Mononuclear cell (primary cell): ENCODE measurements around the gene USP2. TPM values are rescaled to one million over a fixed set of nuclear protein-coding genes. Genes with fewer than 3 reads are reported as not detected.

ENCODE experiments used
- H3K27me3 ChIP-seq: 2 replicates; pipeline ENCODE4 v1.6.0; 2011; ENCODE audit warnings: low read length, control low read depth; ENCODE audit not compliant: insufficient read depth
- H3K4me1 ChIP-seq: 2 replicates; pipeline ENCODE4 v1.5.1; 2011; ENCODE audit warnings: mild to moderate bottlenecking, low read length, control low read depth; ENCODE audit not compliant: insufficient read depth
- H3K4me3 ChIP-seq: 2 replicates; pipeline ENCODE4 v1.5.1; 2011; ENCODE audit warnings: mild to moderate bottlenecking, low read length, moderate library complexity
- H3K9me3 ChIP-seq: 2 replicates; pipeline ENCODE4 v1.5.1; 2011; ENCODE audit warnings: low read depth, mild to moderate bottlenecking, control low read depth, low read length
- total RNA-seq: library from RNA; depleted of rRNA; stranded (reverse); fragments of >200 nt; gene quantifications from one replicate; pipeline ENCODE4 v1.2.3, GENCODE V29; 2012

USP2 gene
- total RNA-seq, 1 donor = under 0.01 TPM

DNA sequence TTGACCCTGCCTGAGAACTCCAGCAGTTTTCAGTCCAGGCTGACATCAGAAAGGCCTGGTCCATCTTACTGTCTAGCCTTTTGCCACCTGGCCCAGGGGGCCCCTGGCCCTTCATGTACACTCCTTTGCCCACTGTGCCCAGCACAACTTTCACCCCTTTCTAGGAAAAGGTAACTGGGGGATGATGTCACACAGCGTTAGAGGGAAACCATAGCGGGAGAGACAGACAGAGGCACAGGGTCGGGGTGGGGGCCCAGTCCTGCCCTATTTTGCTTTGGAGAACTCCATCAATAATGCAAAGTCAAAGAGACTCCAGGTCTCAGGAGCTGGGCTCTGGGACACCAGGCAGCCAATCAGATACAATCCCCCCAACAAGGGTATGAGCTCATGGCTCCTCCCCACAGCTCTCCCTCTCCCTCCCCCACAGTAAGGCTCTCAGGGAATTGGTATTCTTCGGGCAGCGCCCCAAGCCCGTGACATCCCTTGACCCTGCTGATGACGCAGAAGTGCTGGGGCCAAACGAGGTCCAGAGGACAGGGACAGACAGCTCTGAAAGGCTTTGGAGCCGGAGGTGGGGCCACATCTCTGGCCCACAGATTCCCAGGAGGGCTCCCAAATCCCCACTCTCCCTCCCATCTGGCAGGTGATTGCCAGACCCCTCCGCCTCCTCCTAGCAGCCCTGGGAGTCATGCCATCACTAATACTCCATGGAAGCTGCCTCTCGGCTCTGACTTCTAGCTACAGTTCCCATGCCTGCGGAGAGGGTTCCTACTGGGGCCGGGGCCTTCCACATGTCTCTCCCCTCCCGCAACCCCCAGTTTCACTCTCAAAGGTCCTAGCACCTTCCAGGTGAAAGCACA lies 5.9 kb downstream of the USP2 start:
- H3K9me3 ChIP-seq = no peaks in the 10 kb centered on the region
- H3K4me3 ChIP-seq = no peak overlapping the region
- H3K27me3 ChIP-seq = peaks cover 1% of the 10 kb centered on the region
- H3K4me1 ChIP-seq = peaks cover under 1% of the 10 kb centered on the region

GRCh38 chr11:119374632-119375336 lies 6.7 kb downstream of the USP2 start:
- Histone ChIP-seq H3K27me3 (no peaks in the 10 kb centered on the region), H3K4me1 (no peaks in the 10 kb centered on the region), H3K9me3 (no peaks in the 10 kb centered on the region), H3K4me3 (no peak overlapping the region)

DNA sequence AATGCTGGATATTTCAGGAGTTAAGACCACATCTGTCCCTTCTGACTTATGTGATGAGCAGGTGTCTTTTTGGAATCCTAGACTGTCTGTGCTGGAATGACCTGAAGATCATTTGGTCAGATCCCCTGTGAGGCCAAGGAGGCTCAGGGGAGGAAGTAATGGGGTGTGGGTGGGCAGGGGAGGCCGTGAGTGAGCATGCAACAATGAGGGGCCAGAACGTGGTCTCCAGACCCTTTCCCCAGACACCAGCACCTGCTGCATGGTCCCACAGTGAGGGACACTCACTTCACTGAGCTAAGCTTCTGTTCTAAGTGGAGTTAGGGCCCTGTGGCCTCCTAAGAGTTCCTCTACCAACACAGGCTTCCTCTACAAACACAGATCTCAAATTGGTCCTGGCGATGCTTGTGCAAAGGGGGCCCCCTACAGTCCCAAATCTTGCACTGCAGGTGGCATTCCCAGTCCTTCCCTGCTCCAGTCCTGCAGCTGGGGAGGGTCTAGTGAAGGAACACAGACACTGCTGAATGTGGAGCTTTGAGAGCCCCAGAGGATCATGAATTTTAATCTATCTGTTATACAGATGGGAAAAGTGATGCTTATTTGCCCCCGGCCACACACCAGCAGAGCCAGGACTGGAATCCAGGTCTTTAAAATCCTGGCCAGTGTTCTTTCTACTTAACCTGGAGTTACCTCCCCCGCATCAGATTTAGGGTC lies 7.4 kb downstream of the USP2 start:
- Histone ChIP-seq H3K4me3 (no peak overlapping the region), H3K27me3 (no peaks in the 10 kb centered on the region), H3K4me1 (no peaks in the 10 kb centered on the region), H3K9me3 (no peaks in the 10 kb centered on the region)

DNA sequence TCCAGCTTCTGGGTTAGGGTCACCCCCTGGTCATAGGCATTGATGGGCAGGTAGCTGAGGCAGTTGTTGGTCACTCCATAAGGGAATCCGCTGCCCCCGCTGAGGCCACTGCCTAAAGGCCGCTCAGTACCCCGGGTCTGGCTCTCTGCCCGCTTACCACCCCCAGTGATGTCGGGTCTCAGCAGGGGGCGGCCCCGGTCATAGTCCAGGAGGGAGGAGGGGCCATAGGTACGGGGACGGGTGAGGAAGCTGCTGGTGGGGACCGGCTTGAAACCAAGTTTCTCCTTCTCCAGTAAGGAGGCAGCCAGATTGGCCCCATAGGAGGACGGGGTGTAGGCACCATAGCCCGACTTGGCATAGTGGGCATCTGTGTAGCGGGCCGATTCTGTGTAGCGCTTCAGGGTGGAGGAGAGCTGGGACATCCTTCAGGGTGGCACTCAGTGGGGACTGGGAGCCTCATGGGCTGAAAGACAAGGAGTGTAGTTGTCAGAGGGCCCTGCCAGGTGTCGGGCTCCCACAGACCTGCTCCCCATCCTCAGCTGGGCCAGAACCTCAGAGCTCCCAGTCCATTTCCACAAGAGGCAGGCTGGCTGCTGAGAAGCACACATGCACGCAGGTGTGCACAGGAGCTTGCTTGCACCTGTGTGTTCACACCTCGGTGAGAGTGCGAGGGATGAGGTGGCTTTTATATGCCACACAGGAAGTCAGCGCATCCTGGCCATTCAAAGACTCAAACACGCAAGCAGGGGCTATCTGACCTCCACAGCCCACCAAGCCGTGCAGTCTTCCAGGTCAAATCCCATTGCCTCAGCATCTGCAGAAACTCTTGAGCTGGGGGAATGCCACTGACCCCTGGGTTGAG lies 8.2 kb downstream of the USP2 start:
- no peaks in the 10 kb centered on the region for H3K9me3 ChIP-seq
- no peak overlapping the region for H3K4me3 ChIP-seq
- H3K27me3 ChIP-seq = no peaks in the 10 kb centered on the region
- H3K4me1 ChIP-seq = no peaks in the 10 kb centered on the region

DNA sequence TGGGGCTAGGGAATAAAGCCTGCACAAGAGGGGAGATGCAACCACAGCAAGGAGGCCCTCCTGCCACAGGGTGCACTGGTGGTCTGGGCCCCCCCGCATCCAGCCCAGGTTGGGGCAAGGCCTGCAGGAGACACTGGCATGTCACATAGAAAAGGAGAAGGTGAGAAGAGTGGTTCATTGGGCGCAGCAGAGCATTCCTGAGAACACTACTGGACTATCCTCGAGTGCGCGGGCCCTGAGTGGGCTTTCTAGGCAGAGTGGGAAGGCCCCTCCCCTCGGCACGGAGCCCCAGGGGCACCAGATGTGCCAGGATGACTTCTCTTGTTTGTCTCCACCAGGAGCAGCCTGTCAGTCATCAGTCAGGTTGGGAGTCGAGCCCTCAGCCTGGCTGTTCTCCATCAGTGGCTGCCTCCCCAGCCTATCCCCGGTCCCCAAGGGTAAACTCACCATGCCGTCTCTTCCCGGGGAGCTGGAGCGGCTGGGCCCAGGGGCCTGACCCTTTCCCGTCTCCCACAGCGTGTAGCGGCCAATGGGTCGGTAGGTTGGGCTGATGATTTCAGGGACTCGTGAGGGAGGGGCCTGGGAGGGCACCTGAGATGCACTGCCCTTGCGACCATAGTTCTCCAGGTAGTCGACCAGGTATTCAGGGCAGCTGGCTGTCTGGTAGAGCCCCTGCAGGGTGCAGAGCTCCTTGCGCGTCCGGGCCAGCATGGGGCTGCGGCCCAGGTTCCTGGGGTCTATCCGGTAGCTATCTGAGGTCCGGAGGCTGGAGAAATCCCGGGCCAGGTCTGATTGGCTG lies 9.0 kb downstream of the USP2 start:
- no peaks in the 10 kb centered on the region for H3K27me3 ChIP-seq

GRCh38 chr11:119371778-119372182 lies 9.7 kb downstream of the USP2 start:
- Histone ChIP-seq H3K4me1 (no peaks in the 10 kb centered on the region), H3K4me3 (no peak overlapping the region), H3K27me3 (no peaks in the 10 kb centered on the region), H3K9me3 (no peaks in the 10 kb centered on the region)

More for the DNA sequence above, 9.0 kb downstream of the USP2 start:
- H3K4me3 ChIP-seq = no peak overlapping the region
- H3K9me3 ChIP-seq = no peaks in the 10 kb centered on the region
- H3K4me1 ChIP-seq = no peaks in the 10 kb centered on the region

GRCh38 chr11:119371067-119371601 lies 10.4 kb downstream of the USP2 start:
- H3K27me3 ChIP-seq = no peaks in the 10 kb centered on the region
- no peaks in the 10 kb centered on the region for H3K9me3 ChIP-seq
- H3K4me3 ChIP-seq = no peak overlapping the region
- H3K4me1 ChIP-seq = no peaks in the 10 kb centered on the region

- H3K4me3 ChIP-seq = no peak overlapping the region
- no peaks in the 10 kb centered on the region for H3K4me1 ChIP-seq
- H3K9me3 ChIP-seq = no peaks in the 10 kb centered on the region
- H3K27me3 ChIP-seq = peaks cover 2% of the 10 kb centered on the region
These were observed 10.9 kb downstream of the USP2 start for GRCh38 chr11:119370486-119371046.

DNA sequence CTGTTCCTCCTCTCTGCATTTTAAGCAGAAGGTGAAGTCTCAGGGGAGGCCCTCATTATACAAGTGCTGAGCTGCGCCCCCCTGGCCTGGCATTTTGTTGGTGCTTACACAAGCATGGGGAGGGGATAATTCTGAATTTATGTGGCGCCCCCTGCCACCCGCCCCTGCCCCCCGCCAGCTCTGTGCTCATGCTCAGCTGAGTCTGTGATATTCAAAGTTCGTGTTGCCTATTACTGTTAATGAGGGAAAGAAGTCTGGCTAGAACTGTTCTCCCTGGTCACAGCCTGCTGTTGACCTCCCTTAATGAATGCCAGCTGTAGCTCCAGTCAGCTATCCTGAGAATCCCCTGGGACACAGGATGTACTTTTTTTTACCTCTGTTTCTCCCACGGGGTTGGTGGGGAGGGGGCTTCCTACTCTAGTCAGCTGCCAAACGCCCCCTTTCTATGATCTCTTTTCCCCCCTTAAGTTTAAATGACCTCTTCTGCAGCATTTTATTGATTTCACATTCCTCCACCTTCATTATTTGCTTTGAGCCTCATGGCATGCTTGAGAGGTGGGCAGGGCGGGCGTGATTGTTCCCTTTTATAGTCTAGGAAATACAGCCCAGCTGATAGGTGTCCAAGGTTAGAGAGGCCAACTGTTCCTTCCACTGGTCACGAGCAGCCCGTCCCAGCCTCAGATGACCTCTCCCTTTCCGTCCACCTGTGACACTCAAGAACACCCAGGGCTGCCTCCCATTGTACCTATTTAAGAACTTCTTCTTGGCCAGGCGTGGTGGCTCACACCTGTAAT lies 12.2 kb downstream of the USP2 start:
- Histone ChIP-seq H3K27me3 (peaks cover 14% of the 10 kb centered on the region), H3K4me3 (no peak overlapping the region), H3K4me1 (peaks cover 2% of the 10 kb centered on the region), H3K9me3 (no peaks in the 10 kb centered on the region)

DNA sequence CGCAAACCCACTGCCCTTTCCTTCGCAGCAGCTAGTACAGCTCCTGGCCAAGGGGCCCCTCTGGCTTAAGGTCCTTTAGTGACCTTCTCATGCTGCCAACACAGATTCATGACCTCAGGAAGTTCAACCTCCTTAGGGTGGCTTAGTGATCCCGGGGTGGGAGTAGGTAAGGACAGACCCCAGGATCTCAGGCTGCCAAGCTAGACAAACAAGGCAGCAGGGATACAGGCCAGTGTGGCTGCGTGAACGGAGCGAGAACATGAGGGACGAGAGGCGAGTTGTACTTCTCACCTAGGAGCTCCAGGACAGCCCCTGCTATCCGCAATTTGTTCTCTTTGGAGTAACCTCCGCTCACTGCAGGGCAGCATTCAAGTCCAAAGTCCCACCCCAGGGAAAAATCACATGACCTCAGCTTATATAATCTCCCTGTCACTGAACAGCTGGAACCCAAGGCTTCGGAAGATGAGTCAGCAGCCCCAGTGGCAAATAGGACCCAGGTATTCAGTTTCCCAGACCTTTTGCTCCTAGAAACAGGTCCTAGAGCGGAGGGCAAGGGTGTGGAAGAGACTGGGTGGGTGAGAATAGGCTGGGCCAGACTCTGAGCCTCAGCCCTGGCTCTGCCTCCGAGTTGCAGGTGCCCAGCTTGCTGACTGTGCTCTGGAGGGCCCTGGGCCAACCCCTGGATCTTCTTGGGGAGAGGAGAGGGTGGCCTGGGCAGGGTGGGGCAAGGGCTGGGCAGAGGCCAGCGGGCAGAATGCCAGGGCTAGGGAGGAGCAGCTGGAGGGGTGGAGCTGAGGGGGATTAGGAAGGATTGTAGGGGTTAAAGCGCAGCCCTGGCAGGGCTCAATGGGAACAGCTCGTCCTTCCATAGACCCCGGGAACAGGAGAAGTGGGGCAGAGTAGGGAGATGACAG lies 13.1 kb downstream of the USP2 start:
- no peak overlapping the region for H3K4me3 ChIP-seq
- peaks cover 17% of the 10 kb centered on the region for H3K27me3 ChIP-seq
- no peaks in the 10 kb centered on the region for H3K9me3 ChIP-seq
- H3K4me1 ChIP-seq = peaks cover 6% of the 10 kb centered on the region

- Histone ChIP-seq H3K4me1 (peaks cover 10% of the 10 kb centered on the region), H3K27me3 (peaks cover 24% of the 10 kb centered on the region), H3K9me3 (no peaks in the 10 kb centered on the region), H3K4me3 (no peak overlapping the region)
These were observed 13.8 kb downstream of the USP2 start for GRCh38 chr11:119367661-119368120.
